HEK293 (cell line): ENCODE results near the gene ALOX15B.

Source experiments
- CTCF ChIA-PET: fragments of 350-600 bp; formaldehyde crosslinking; extraction: SDS; loops from one replicate; lab custom pipeline; 2021; ENCODE audit warnings: antibody characterized with exemption; lab: Yijun Ruan, JAX
- POLR2A ChIA-PET: fragments of 300-600 bp; formaldehyde crosslinking; extraction: SDS; loops from one replicate; lab custom pipeline; 2020; ENCODE audit warnings: antibody characterized with exemption, inconsistent platforms; lab: Yijun Ruan, JAX
- H3K27ac ChIP-seq: fragments of 200-500 bp; sonication (Bioruptor generic); 2 replicates; pipeline ENCODE4 v1.5.1; 2014; ENCODE audit warnings: low read depth, low read length, control low read depth, inconsistent platforms; ENCODE audit errors: extremely low read depth
- H3K36me3 ChIP-seq, 2 experiments: fragments of 200-500 bp in 1 of 2; sonication (Bioruptor generic) in 1 of 2; 1 replicate in 1 of 2; 2 replicates in 1 of 2; pipeline ENCODE4 v1.5.1; 2014 to 2017; ENCODE audit warnings: inconsistent platforms in 2 of 2, low read length in 2 of 2; ENCODE audit not compliant: control insufficient read depth in 2 of 2, insufficient read depth in 1 of 2
- H3K4me1 ChIP-seq: fragments of 200-500 bp; sonication (Bioruptor generic); 2 replicates; pipeline ENCODE4 v1.5.1; 2014; ENCODE audit warnings: mild to moderate bottlenecking, low read length, inconsistent platforms; ENCODE audit not compliant: control insufficient read depth, insufficient read depth
- H3K4me3 ChIP-seq: 2 replicates; pipeline ENCODE4 v1.5.1; 2011; ENCODE audit warnings: low read depth, mild to moderate bottlenecking, control low read depth, low read length, moderate library complexity
- H3K9me3 ChIP-seq: fragments of 200-500 bp; sonication (Bioruptor generic); 2 replicates; pipeline ENCODE4 v1.5.1; 2014; ENCODE audit warnings: low read depth, low read length, inconsistent platforms; ENCODE audit not compliant: control insufficient read depth, insufficient read depth
- BCL11B ChIP-seq: fragments of 450-650 bp; formaldehyde crosslinking; IDR thresholded peaks from 2 replicates; pipeline ENCODE4 v1.5.1; 2016; ENCODE audit warnings: low read depth, missing biosample characterization, missing genetic modification characterization
- KLF9 ChIP-seq: fragments of 450-650 bp; formaldehyde crosslinking; IDR thresholded peaks from 2 replicates; pipeline ENCODE4 v1.5.1; 2016; ENCODE audit warnings: missing biosample characterization, missing genetic modification characterization, low read depth
- RBAK ChIP-seq: fragments of 450-650 bp; formaldehyde crosslinking; IDR thresholded peaks from 2 replicates; pipeline ENCODE4 v1.5.1; 2016; ENCODE audit warnings: missing biosample characterization, missing genetic modification characterization
- REPIN1 ChIP-seq: fragments of 450-650 bp; formaldehyde crosslinking; IDR thresholded peaks from 2 replicates; pipeline ENCODE4 v1.5.1; 2017; ENCODE audit warnings: missing biosample characterization, missing genetic modification characterization, low read depth
- SALL2 ChIP-seq: fragments of 450-650 bp; formaldehyde crosslinking; IDR thresholded peaks from 2 replicates; pipeline ENCODE4 v1.5.0; 2017; ENCODE audit warnings: missing biosample characterization, mild to moderate bottlenecking, missing genetic modification characterization, borderline replicate concordance
- SETDB1 ChIP-seq: IDR thresholded peaks from one replicate; pipeline ENCODE4 v1.6.1; 2017; ENCODE audit warnings: mild to moderate bottlenecking, low read length, moderate library complexity, mixed read lengths; ENCODE audit not compliant: insufficient read length
- YY1 ChIP-seq: fragments of 450-650 bp; formaldehyde crosslinking; IDR thresholded peaks from 2 replicates; pipeline ENCODE4 v1.5.1; 2018; ENCODE audit warnings: missing biosample characterization, missing genetic modification characterization
- ZNF114 ChIP-seq: fragments of 450-650 bp; formaldehyde crosslinking; IDR thresholded peaks from 2 replicates; pipeline ENCODE4 v1.5.0; 2017; ENCODE audit warnings: missing biosample characterization, missing genetic modification characterization
- ZNF121 ChIP-seq: fragments of 450-650 bp; formaldehyde crosslinking; IDR thresholded peaks from 2 replicates; pipeline ENCODE4 v1.5.1; 2016; ENCODE audit warnings: missing biosample characterization, missing genetic modification characterization
- ZNF16 ChIP-seq: fragments of 450-650 bp; formaldehyde crosslinking; IDR thresholded peaks from 2 replicates; pipeline ENCODE4 v1.5.1; 2016; ENCODE audit warnings: low read depth, missing biosample characterization, missing genetic modification characterization
- ZNF202 ChIP-seq: fragments of 450-650 bp; formaldehyde crosslinking; IDR thresholded peaks from 2 replicates; pipeline ENCODE4 v1.5.1; 2016; ENCODE audit warnings: missing biosample characterization, missing genetic modification characterization, borderline replicate concordance
- ZNF350 ChIP-seq: fragments of 450-650 bp; formaldehyde crosslinking; IDR thresholded peaks from 2 replicates; pipeline ENCODE4 v1.5.0; 2017; ENCODE audit warnings: missing biosample characterization, mild to moderate bottlenecking, missing genetic modification characterization
- ZNF416 ChIP-seq: fragments of 450-650 bp; formaldehyde crosslinking; IDR thresholded peaks from 2 replicates; pipeline ENCODE4 v1.5.1; 2016; ENCODE audit warnings: missing biosample characterization, missing genetic modification characterization
- ZNF426 ChIP-seq: fragments of 450-650 bp; formaldehyde crosslinking; IDR thresholded peaks from 2 replicates; pipeline ENCODE4 v1.5.1; 2017; ENCODE audit warnings: missing biosample characterization, missing genetic modification characterization, mild to moderate bottlenecking, inconsistent platforms, moderate library complexity
- ZNF48 ChIP-seq: fragments of 450-650 bp; formaldehyde crosslinking; IDR thresholded peaks from 2 replicates; pipeline ENCODE4 v1.5.1; 2016; ENCODE audit warnings: missing biosample characterization, missing genetic modification characterization
- ZNF529 ChIP-seq: fragments of 450-650 bp; formaldehyde crosslinking; IDR thresholded peaks from 2 replicates; pipeline ENCODE4 v1.5.1; 2017; ENCODE audit warnings: missing genetic modification characterization, missing biosample characterization; ENCODE audit not compliant: insufficient replicate concordance
- ZNF571 ChIP-seq: fragments of 450-650 bp; formaldehyde crosslinking; IDR thresholded peaks from 2 replicates; pipeline ENCODE4 v1.5.0; 2017; ENCODE audit warnings: missing biosample characterization, missing genetic modification characterization
- ZNF596 ChIP-seq: fragments of 450-650 bp; IDR thresholded peaks from 2 replicates; pipeline ENCODE4 v1.5.0; 2018; ENCODE audit warnings: missing biosample characterization, mild to moderate bottlenecking, missing genetic modification characterization, moderate library complexity
- ZNF623 ChIP-seq: fragments of 450-650 bp; formaldehyde crosslinking; IDR thresholded peaks from 2 replicates; pipeline ENCODE4 v1.5.1; 2016; ENCODE audit warnings: missing biosample characterization, missing genetic modification characterization
- ZNF658 ChIP-seq: fragments of 450-650 bp; formaldehyde crosslinking; IDR thresholded peaks from 2 replicates; pipeline ENCODE4; 2016; ENCODE audit warnings: missing biosample characterization, missing genetic modification characterization
- ZNF670 ChIP-seq: fragments of 450-650 bp; formaldehyde crosslinking; IDR thresholded peaks from 2 replicates; pipeline ENCODE4 v1.5.1; 2016; ENCODE audit warnings: missing biosample characterization, missing genetic modification characterization, low read depth
- ZNF707 ChIP-seq: fragments of 450-650 bp; formaldehyde crosslinking; IDR thresholded peaks from 2 replicates; pipeline ENCODE4 v1.5.1; 2016; ENCODE audit warnings: missing biosample characterization, missing genetic modification characterization
- ZNF785 ChIP-seq: fragments of 450-650 bp; formaldehyde crosslinking; IDR thresholded peaks from 2 replicates; pipeline ENCODE4 v1.5.1; 2016; ENCODE audit warnings: missing biosample characterization, missing genetic modification characterization
- TF ChIP-seq, protein P1 (sequence below): fragments of 450-650 bp; formaldehyde crosslinking; IDR thresholded peaks from 2 replicates; pipeline ENCODE4 v1.5.1; 2016; ENCODE audit warnings: missing biosample characterization, missing genetic modification characterization, low read depth
- TF ChIP-seq, protein P2 (sequence below): fragments of 450-650 bp; IDR thresholded peaks from 2 replicates; pipeline ENCODE4 v1.5.1; 2018; ENCODE audit warnings: missing biosample characterization, mild to moderate bottlenecking, missing genetic modification characterization

ALOX15B gene

DNA sequence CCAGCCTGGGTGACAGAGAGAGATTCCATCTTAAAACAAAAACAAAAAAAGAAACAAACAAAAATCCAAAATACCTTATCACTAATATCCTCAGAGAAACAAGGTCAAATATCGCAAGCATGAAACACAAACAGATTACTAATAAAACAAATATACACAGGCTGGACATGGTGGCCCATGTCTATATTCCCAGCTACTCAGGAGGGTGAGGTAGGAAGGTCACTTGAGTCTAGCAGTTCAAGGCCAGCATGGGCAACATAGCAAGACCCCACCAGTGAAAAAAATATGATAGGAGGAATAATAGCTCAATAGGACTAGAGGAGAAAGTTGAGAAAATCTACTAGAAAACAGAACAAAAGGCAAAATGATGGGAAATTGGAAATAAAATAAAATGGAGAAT lies 6.9 kb upstream of the ALOX15B start:
- CTCF ChIA-PET: interaction anchor here (0.7 to 2.5 kb wide), 6 partner anchors 10 to 1010 kb away, joined by 3 to 18 read pairs (median 4); no protein-coding TSS in a partner anchor
- Histone ChIP-seq H3K36me3 (no peaks in the 10 kb centered on the region), H3K9me3 (no peaks in the 10 kb centered on the region), H3K4me3 (no peak overlapping the region), H3K4me1 (no peaks in the 10 kb centered on the region), H3K27ac (no peak overlapping the region)
- POLR2A ChIA-PET: no interaction called here
- TF ChIP-seq ZNF785: no peak
- TF ChIP-seq ZNF658 (tag by site-specific recombination): no peak
- no peak for TF ChIP-seq ZNF350 (tag by site-specific recombination)
- no peak for TF ChIP-seq ZNF529
- no peak for TF ChIP-seq ZNF623 (tag by site-specific recombination)
- no peak for TF ChIP-seq REPIN1 (tag by site-specific recombination)
- no peak for TF ChIP-seq ZNF121
- TF ChIP-seq ZNF596 (tag by site-specific recombination): no peak

DNA sequence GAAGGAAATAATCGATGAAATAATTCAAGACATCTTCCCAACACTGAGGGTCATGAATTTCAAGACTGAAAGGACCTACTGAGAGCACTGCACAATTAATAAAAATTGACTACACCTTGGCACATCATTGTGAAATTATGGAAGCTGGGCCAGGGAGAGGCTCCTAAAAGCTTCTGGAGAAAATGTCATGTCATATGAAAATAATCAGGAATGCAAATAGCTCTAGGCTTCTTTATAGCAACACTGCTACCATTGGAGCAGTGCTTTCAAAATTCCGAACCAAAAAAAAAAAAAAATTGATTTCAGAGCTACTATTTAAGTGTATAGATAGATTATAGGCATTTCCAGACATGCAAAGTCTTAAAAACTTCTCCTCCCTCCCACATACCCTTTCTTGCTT lies 6.4 kb upstream of the ALOX15B start:
- no peak overlapping the region for H3K4me3 ChIP-seq
- POLR2A ChIA-PET: no interaction called here
- TF ChIP-seq ZNF16: no peak
- TF ChIP-seq SETDB1: no peak
- TF ChIP-seq SALL2 (tag by site-specific recombination): no peak
- TF ChIP-seq YY1 (tag by site-specific recombination): no peak
- no peak for TF ChIP-seq ZNF114
- TF ChIP-seq, protein P1, sequence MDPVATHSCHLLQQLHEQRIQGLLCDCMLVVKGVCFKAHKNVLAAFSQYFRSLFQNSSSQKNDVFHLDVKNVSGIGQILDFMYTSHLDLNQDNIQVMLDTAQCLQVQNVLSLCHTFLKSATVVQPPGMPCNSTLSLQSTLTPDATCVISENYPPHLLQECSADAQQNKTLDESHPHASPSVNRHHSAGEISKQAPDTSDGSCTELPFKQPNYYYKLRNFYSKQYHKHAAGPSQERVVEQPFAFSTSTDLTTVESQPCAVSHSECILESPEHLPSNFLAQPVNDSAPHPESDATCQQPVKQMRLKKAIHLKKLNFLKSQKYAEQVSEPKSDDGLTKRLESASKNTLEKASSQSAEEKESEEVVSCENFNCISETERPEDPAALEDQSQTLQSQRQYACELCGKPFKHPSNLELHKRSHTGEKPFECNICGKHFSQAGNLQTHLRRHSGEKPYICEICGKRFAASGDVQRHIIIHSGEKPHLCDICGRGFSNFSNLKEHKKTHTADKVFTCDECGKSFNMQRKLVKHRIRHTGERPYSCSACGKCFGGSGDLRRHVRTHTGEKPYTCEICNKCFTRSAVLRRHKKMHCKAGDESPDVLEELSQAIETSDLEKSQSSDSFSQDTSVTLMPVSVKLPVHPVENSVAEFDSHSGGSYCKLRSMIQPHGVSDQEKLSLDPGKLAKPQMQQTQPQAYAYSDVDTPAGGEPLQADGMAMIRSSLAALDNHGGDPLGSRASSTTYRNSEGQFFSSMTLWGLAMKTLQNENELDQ: no peak
- TF ChIP-seq ZNF707 (tag by site-specific recombination): no peak
- no peak for TF ChIP-seq ZNF785
- no peak for TF ChIP-seq ZNF670
- no peak for TF ChIP-seq BCL11B
- no peak for TF ChIP-seq RBAK (tag by site-specific recombination)
- TF ChIP-seq ZNF571: no peak
- no peak for TF ChIP-seq ZNF416 (tag by site-specific recombination)
- no peak for TF ChIP-seq KLF9
- TF ChIP-seq ZNF48 (tag by site-specific recombination): no peak
- TF ChIP-seq, protein P2, sequence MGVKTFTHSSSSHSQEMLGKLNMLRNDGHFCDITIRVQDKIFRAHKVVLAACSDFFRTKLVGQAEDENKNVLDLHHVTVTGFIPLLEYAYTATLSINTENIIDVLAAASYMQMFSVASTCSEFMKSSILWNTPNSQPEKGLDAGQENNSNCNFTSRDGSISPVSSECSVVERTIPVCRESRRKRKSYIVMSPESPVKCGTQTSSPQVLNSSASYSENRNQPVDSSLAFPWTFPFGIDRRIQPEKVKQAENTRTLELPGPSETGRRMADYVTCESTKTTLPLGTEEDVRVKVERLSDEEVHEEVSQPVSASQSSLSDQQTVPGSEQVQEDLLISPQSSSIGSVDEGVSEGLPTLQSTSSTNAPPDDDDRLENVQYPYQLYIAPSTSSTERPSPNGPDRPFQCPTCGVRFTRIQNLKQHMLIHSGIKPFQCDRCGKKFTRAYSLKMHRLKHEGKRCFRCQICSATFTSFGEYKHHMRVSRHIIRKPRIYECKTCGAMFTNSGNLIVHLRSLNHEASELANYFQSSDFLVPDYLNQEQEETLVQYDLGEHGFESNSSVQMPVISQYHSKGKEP (tag by site-specific recombination): no peak
- TF ChIP-seq ZNF426: no peak
- no peak for TF ChIP-seq ZNF202 (tag by site-specific recombination)
- no peaks in the 10 kb centered on the region for H3K9me3 ChIP-seq
- no peak overlapping the region for H3K27ac ChIP-seq
- H3K36me3 ChIP-seq: no peaks in the 10 kb centered on the region
- CTCF ChIA-PET: interaction anchor here (0.7 to 2.5 kb wide), 5 partner anchors 9 to 1011 kb away, joined by 3 to 18 read pairs (median 4); no protein-coding TSS in a partner anchor
- H3K4me1 ChIP-seq: no peaks in the 10 kb centered on the region
